BE2C (cell line): ENCODE measurements around the gene PAPLN.

ENCODE experiments used
- DNase-seq: peaks from one replicate; pipeline ENCODE4 v3.0.0-alpha.2; 2020
- H3K27me3 ChIP-seq: fragments of 250-450 bp; sonication (Bioruptor Pico); 2 replicates; pipeline ENCODE4 v1.5.1; 2020; ENCODE audit warnings: mild to moderate bottlenecking
- H3K36me3 ChIP-seq: fragments of 250-450 bp; sonication (Bioruptor Pico); 2 replicates; pipeline ENCODE4 v1.5.1; 2020; ENCODE audit warnings: mild to moderate bottlenecking
- H3K4me1 ChIP-seq: fragments of 250-450 bp; sonication (Bioruptor Pico); 2 replicates; pipeline ENCODE4 v1.5.1; 2020
- H3K4me3 ChIP-seq: 2 replicates; pipeline ENCODE4 v1.5.1; 2011; ENCODE audit warnings: low read depth, low read length
- H3K9me3 ChIP-seq: fragments of 250-450 bp; sonication (Bioruptor Pico); 2 replicates; pipeline ENCODE4 v1.5.1; 2020
- CTCF ChIP-seq: IDR thresholded peaks from 2 replicates; pipeline ENCODE4 v1.5.1; 2012; ENCODE audit warnings: mild to moderate bottlenecking, low read depth, low read length

Gene PAPLN

GRCh38 chr14:73250317-73250713 lies 13.0 kb downstream of the PAPLN start:
- H3K36me3 ChIP-seq, result no peaks in the 10 kb centered on the region
- no peak overlapping the region for H3K4me3 ChIP-seq
- H3K4me1 ChIP-seq, result no peaks in the 10 kb centered on the region
- H3K9me3 ChIP-seq, result no peaks in the 10 kb centered on the region
- no peaks in the 10 kb centered on the region for H3K27me3 ChIP-seq
- DNase-seq, result no peak
- TF ChIP-seq CTCF, result no peak

GRCh38 chr14:73250781-73251500 lies 13.6 kb downstream of the PAPLN start:
- no peak for DNase-seq
- TF ChIP-seq CTCF, result no peak
- Histone ChIP-seq H3K4me3 (no peak overlapping the region), H3K36me3 (no peaks in the 10 kb centered on the region), H3K9me3 (no peaks in the 10 kb centered on the region), H3K27me3 (no peaks in the 10 kb centered on the region), H3K4me1 (no peaks in the 10 kb centered on the region)

- TF ChIP-seq CTCF, result no peak
- no peaks in the 10 kb centered on the region for H3K36me3 ChIP-seq
Observed at GRCh38 chr14:73251516-73252215, 14.4 kb downstream of the PAPLN start.

GRCh38 chr14:73252491-73253322 lies 15.4 kb downstream of the PAPLN start:
- Histone ChIP-seq H3K4me1 (no peaks in the 10 kb centered on the region), H3K4me3 (no peak overlapping the region), H3K36me3 (no peaks in the 10 kb centered on the region), H3K9me3 (no peaks in the 10 kb centered on the region), H3K27me3 (no peaks in the 10 kb centered on the region)
- no peak for TF ChIP-seq CTCF
- DNase-seq, result no peak

More at GRCh38 chr14:73251516-73252215, 14.4 kb downstream of the PAPLN start:
- DNase-seq, result no peak
- H3K27me3 ChIP-seq, result no peaks in the 10 kb centered on the region
- no peaks in the 10 kb centered on the region for H3K9me3 ChIP-seq
- no peaks in the 10 kb centered on the region for H3K4me1 ChIP-seq
- no peak overlapping the region for H3K4me3 ChIP-seq

GRCh38 chr14:73253323-73253610 lies 16.0 kb downstream of the PAPLN start:
- Histone ChIP-seq H3K4me1 (no peaks in the 10 kb centered on the region), H3K36me3 (no peaks in the 10 kb centered on the region), H3K27me3 (no peaks in the 10 kb centered on the region), H3K4me3 (no peak overlapping the region), H3K9me3 (no peaks in the 10 kb centered on the region)
- no peak for TF ChIP-seq CTCF
- DNase-seq, result no peak

GRCh38 chr14:73253721-73254120 lies 16.4 kb downstream of the PAPLN start:
- DNase-seq, result no peak
- H3K4me3 ChIP-seq, result no peak overlapping the region
- TF ChIP-seq CTCF, result no peak
- no peaks in the 10 kb centered on the region for H3K27me3 ChIP-seq
- no peaks in the 10 kb centered on the region for H3K4me1 ChIP-seq
- H3K9me3 ChIP-seq, result no peaks in the 10 kb centered on the region
- no peaks in the 10 kb centered on the region for H3K36me3 ChIP-seq
